Stimulated activated naive CD8-positive, alpha-beta T cell treated with anti-CD3 and anti-CD28 coated beads, Interleukin-15, amount 100 ng/mL, for 72 hours (primary cell): ENCODE measurements around the gene SYCP2.
"Not testable (repeated sequence)": the region's sequence is repeated elsewhere in the genome, so short reads cannot be mapped to it uniquely, and the experiment has no call there.

Experiments
- ATAC-seq: fragments of 150-1000 bp; cut with Tn5 transposase; 2 replicates; pipeline ENCODE4 v1.10.0; 2021; ENCODE audit warnings: mild to moderate bottlenecking, moderate library complexity
- DNase-seq, 2 donors: peaks; one replicate each; pipeline ENCODE4 v3.0.0; 2021 to 2022
- H3K27ac Mint-ChIP-seq, 2 donors: one replicate each; pipeline ENCODE4 v1.8.0; 2022; ENCODE audit warnings: mild to moderate bottlenecking in 2 of 2, mixed read lengths in 2 of 2, moderate library complexity in 2 of 2
- H3K27me3 Mint-ChIP-seq: one replicate; pipeline ENCODE4 v1.8.0; 2022; ENCODE audit warnings: mixed read lengths
- H3K4me1 Mint-ChIP-seq: one replicate; pipeline ENCODE4 v1.8.0; 2022; ENCODE audit warnings: mild to moderate bottlenecking, mixed read lengths
- H3K4me3 Mint-ChIP-seq, 2 donors: one replicate each; pipeline ENCODE4 v1.8.0; 2022; ENCODE audit warnings: mild to moderate bottlenecking in 2 of 2, mixed read lengths in 2 of 2, moderate library complexity in 1 of 2
- H3K9me3 Mint-ChIP-seq, 2 donors: one replicate each; pipeline ENCODE4 v1.8.0; 2022; ENCODE audit warnings: mixed read lengths in 2 of 2

SYCP2 gene

DNA sequence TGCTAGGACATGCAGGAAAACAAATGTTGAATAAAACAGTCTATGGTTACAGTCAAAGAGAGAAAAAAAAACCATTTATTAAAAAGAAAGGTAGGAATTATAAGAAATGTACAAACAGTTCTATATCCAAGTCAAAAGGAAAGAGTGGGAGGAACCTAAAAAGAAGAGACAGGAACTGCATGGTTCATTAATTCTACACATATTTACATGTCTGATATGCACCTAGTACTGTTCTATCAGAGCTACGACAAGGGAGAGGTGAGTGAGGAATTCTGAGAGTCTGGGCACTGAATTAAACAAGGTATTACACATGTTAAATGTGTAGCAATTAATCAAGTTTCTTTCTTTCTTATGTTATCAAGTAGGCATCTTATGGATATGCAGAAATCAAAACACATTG is 41.9 kb downstream of the SYCP2 start:
- no peak overlapping the region for H3K4me3 Mint-ChIP-seq
- no peak for ATAC-seq
- no peaks in the 10 kb centered on the region for H3K27me3 Mint-ChIP-seq
- no peak overlapping the region for H3K27ac Mint-ChIP-seq
- no peaks in the 10 kb centered on the region for H3K9me3 Mint-ChIP-seq
- H3K4me1 Mint-ChIP-seq, result no peaks in the 10 kb centered on the region
- DNase-seq, result no peak

DNA sequence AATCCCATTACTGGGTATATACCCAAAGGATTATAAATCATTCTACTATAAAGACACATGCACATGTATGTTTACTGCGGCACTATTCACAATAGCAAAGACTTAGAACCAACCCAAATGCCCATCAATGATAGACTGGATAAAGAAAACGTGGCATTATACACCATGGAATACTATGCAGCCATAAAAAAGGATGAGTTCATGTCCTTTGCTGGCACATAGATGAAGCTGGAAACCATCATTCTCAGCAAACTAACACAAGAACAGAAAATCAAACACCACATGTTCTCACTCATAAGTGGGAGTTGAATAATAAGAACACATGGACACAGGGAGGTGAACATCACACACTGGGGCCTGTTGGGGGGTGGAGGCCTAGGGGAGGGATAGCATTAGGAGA is 43.4 kb downstream of the SYCP2 start:
- H3K4me3 Mint-ChIP-seq, DNase-seq, H3K27me3 Mint-ChIP-seq, H3K27ac Mint-ChIP-seq, H3K9me3 Mint-ChIP-seq, ATAC-seq, H3K4me1 Mint-ChIP-seq: not testable (repeated sequence)

DNA sequence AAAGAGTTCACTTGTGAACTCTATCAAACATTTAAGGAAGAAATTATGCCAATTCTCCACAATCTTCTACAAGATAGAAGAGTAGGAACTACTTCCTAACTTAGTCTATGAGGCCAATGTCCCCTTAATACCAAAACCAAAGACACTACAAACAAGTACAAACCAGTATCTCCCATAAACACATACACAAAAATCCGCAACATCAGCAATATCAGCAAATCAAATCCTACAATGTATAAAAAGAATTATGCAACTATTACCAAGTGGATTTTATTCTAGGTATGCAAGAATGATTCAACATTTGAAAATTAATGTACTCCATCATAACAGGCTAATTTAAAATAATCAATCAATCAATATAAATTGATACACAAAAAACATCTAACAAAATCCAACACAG is 45.4 kb downstream of the SYCP2 start:
- no peaks in the 10 kb centered on the region for H3K27me3 Mint-ChIP-seq
- H3K4me3 Mint-ChIP-seq, result no peak overlapping the region
- no peaks in the 10 kb centered on the region for H3K4me1 Mint-ChIP-seq
- ATAC-seq, result no peak
- H3K27ac Mint-ChIP-seq, result no peak overlapping the region
- no peaks in the 10 kb centered on the region for H3K9me3 Mint-ChIP-seq
- DNase-seq, result no peak

DNA sequence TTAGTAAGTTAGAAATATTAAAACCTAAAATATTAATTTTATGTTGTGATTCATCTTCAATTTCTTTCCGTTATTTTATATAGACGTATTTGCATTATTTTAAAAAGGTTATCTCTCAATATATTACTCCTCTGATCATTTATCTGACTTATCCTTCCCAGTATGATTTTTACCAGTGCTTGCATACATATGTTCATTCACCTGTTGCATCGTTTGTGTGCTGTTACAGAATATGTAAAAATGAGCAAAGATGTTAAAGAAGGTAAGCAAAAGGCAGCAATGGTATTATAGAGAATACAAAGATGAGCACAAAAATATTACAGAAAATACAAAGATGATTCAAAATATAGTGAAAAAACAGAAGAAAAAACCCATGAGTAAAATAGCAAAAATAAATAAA is 48.9 kb downstream of the SYCP2 start:
- H3K4me3 Mint-ChIP-seq, result no peak overlapping the region
- H3K4me1 Mint-ChIP-seq, result no peaks in the 10 kb centered on the region
- H3K9me3 Mint-ChIP-seq, result no peaks in the 10 kb centered on the region
- H3K27me3 Mint-ChIP-seq, result no peaks in the 10 kb centered on the region
- H3K27ac Mint-ChIP-seq, result no peak overlapping the region
- ATAC-seq, result no peak
- DNase-seq, result no peak

DNA sequence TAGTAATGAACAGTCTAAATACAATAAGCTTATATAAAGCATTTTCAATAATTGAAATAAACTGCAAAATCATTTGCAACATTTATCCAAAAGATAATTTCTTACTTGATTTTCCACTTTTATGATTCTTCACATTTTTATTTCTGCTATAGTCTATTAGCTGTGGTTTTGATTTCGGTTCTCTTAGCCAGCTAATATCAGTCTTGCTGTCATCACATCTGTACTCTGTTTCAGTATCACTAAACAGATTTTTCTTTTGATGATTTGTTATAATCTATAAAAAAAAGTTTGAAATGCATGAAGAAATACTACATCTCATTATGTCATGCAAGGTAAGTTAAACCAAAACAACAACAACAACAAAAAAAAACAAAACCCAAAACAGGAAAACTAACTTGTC is 53.2 kb downstream of the SYCP2 start:
- no peaks in the 10 kb centered on the region for H3K27me3 Mint-ChIP-seq
- H3K9me3 Mint-ChIP-seq, result peaks cover 0 to 5% of the 10 kb centered on the region in 2 donors
- ATAC-seq, result no peak
- no peak for DNase-seq
- H3K4me1 Mint-ChIP-seq, result no peaks in the 10 kb centered on the region
- no peak overlapping the region for H3K27ac Mint-ChIP-seq
- no peak overlapping the region for H3K4me3 Mint-ChIP-seq

DNA sequence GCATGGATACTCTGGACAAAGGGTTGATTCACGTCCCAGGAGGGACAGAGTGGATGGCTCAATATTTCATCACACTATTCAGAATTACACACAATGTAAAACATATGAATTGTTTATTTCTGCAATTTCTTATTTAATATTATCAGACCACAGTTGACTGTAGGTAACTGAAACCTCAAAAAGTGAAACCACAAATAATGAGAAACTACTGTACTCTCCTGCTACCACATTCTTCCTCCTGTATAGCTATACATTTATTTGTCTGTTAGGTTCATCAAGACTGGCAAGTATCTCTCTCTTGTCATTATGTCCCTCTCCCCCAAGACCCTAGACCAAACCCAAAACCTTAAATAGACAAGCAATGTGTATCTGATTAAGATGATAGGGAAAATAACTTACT is 60.0 kb downstream of the SYCP2 start:
- Mint-ChIP-seq H3K9me3 (no peaks in the 10 kb centered on the region), H3K27me3 (no peaks in the 10 kb centered on the region), H3K4me1 (no peaks in the 10 kb centered on the region), H3K27ac (peak overlapping the region in 1 of 2 donors; percentile 20), H3K4me3 (no peak overlapping the region)
- DNase-seq, result no peak
- ATAC-seq, result no peak

DNA sequence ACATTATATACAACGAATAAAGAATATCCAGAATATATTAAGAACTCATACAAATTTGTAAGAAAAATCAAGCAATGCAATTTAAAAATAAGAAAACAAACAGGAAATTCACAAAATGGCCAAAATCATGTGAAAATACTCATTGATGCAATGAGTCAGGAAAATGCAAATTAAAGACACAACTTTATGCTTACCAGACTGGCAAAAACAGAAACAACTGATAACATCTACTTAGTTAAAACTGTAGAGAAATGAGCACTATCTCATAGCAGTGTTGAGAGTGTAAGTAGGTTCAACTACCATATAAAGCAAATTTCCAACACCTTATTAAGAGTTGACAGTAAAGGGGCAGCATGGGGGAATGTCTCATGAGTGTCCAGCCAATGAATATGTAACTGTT is 62.3 kb downstream of the SYCP2 start:
- Mint-ChIP-seq H3K4me1 (no peaks in the 10 kb centered on the region), H3K27ac (no peak overlapping the region), H3K27me3 (no peaks in the 10 kb centered on the region), H3K9me3 (no peaks in the 10 kb centered on the region), H3K4me3 (no peak overlapping the region)
- ATAC-seq (no peak), DNase-seq (no peak)

DNA sequence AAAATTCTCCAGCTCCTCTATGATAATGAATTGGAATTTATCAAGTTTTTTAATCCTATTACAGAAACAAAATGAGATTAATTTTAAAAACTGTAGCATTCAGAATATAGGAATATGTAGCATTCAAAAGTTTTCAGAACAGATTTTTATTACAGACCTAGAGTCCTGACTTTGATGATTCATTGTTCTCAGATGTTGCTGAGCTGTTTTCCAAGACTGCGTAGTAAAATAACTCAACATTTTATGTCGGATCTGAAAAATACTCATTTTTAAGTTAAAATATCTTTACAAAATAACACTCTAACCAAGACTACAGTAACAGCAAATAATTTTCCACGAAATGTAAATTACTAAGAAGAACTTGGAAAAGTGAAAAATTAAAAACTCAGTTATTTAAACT is 67.1 kb downstream of the SYCP2 start:
- no peaks in the 10 kb centered on the region for H3K9me3 Mint-ChIP-seq

DNA sequence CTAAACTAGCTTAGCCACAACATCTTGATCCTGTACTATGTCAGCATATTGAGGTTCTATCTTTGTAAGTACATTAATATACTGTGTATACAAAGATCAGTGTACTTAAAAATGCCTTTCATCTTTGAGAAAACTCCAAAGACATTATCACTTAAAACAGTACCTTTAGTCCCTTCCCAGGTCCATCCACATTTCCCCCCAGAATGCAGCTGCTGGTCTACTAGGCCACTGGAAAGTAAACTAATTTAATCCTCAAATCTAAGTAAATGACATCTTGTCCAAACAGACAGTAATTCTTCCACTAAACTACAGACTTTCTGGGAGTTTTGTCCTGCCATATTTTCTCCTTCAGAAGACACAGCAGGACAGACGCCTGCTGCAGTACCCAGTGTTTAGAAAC is 68.7 kb downstream of the SYCP2 start:
- H3K9me3 Mint-ChIP-seq, result no peaks in the 10 kb centered on the region
- no peak overlapping the region for H3K4me3 Mint-ChIP-seq
- H3K27me3 Mint-ChIP-seq, result no peaks in the 10 kb centered on the region
- no peak for DNase-seq
- ATAC-seq, result no peak
- H3K27ac Mint-ChIP-seq, result no peak overlapping the region
- H3K4me1 Mint-ChIP-seq, result no peaks in the 10 kb centered on the region

More for the DNA sequence above, 67.1 kb downstream of the SYCP2 start:
- Mint-ChIP-seq H3K27ac (no peak overlapping the region), H3K4me3 (no peak overlapping the region), H3K4me1 (no peaks in the 10 kb centered on the region), H3K27me3 (no peaks in the 10 kb centered on the region)
- DNase-seq, result no peak
- ATAC-seq, result no peak

DNA sequence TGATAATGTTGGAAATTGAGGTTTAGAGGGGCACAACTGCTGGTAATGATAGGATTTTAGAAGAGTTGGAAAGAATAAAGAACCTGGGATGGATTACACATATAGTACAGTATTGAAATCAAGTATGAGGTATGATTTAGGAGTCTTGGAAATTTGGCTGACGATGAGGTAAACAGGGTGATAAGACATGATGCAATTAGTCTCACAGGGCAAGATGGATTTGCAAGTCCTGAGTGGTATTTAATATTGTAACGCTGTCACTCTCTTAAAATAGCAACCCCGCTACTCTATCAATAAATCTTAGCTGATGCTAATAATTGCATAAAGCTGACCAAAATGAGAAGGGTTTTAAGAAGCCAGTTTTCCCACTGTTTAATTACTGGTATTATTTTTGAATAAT is 70.4 kb downstream of the SYCP2 start:
- ATAC-seq, result no peak
- no peak overlapping the region for H3K27ac Mint-ChIP-seq
- DNase-seq, result no peak
- H3K27me3 Mint-ChIP-seq, result no peaks in the 10 kb centered on the region
- H3K9me3 Mint-ChIP-seq, result no peaks in the 10 kb centered on the region
- no peak overlapping the region for H3K4me3 Mint-ChIP-seq
- no peaks in the 10 kb centered on the region for H3K4me1 Mint-ChIP-seq

DNA sequence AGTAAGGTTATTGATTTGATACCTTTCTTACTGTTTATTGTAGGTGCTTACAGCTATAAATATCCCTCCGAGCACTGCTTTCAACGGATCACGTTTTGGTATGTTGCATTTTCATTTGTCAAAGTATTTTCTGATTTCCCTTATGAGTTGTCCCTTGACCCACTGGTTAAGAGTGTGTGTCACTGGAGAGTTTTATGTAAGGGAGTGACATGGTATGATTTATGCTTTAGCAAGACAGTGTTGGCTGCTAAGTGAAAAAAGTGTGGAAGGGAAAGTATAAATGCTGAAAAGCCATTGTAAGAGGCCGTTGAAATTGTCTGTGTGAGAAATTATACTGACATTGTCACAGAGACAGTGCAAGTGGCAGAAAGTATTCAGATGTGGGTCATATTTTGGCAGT is 72.0 kb downstream of the SYCP2 start:
- H3K9me3 Mint-ChIP-seq, result no peaks in the 10 kb centered on the region
- no peak overlapping the region for H3K27ac Mint-ChIP-seq
- H3K4me1 Mint-ChIP-seq, result no peaks in the 10 kb centered on the region
- H3K27me3 Mint-ChIP-seq, result no peaks in the 10 kb centered on the region
- H3K4me3 Mint-ChIP-seq, result no peak overlapping the region
- ATAC-seq, result no peak
- no peak for DNase-seq

DNA sequence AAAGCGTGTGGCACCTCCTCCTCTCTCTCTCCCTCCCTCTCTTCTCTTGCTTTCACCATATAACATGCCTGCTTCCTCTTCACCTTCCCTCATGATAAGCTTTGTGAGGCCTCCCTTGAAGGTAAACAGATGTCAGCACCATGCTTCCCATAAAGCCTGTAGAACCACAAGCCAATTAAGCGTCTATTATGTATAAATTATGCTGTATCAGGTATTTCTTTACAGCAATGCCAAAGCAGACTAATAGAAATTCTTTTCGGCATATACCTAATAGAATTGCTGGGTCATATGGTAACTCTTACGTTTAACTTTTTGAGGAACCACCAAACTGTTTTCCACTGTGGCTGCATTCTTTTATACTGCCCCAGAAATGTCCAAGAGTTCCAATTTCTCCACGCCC is 75.0 kb downstream of the SYCP2 start:
- Mint-ChIP-seq H3K4me3 (no peak overlapping the region), H3K9me3 (no peaks in the 10 kb centered on the region), H3K27me3 (no peaks in the 10 kb centered on the region), H3K4me1 (no peaks in the 10 kb centered on the region), H3K27ac (no peak overlapping the region)
- DNase-seq, result no peak
- ATAC-seq, result no peak

DNA sequence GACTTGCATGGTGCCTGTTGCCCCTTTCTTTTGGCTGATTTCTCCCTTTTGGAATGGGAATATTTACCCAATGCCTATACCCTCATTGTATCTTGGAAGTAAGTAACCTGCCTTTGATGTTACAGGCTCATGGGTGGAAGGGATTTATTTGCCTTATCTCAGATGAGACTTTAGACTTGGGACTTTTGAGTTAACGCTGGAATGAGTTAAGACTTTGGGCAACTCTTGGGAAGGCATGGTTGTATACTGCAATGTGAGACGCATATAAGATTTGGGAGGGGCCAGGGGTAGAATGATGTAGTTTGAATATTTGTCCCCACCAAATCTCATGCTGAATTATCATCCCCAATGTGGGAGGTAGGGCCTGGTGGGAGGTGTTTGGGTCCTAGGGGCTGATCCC is 75.5 kb downstream of the SYCP2 start:
- Mint-ChIP-seq H3K4me3 (no peak overlapping the region), H3K27me3 (no peaks in the 10 kb centered on the region), H3K4me1 (no peaks in the 10 kb centered on the region), H3K27ac (peak overlapping the region in 1 of 2 donors; percentile 4), H3K9me3 (no peaks in the 10 kb centered on the region)
- ATAC-seq, result no peak
- DNase-seq, result no peak

DNA sequence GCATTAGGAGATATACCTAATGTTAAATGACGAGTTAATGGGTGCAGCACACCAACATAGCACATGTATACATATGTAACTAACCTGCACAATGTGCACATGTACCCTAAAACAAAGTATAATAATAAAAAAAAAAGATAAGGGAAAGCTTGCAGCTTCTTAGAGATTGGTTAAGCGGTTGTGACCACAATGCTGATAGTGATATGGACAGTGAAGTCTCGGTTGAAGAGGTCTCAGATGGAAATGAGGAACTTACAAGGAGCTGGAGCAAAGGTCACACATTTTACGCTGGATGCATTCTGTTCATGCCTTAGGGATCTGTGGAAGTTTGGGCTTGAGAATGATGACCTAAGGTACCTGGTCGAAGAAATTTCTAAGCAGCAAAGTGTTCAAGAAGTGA is 76.5 kb downstream of the SYCP2 start:
- not testable (repeated sequence) for H3K4me3 Mint-ChIP-seq

DNA sequence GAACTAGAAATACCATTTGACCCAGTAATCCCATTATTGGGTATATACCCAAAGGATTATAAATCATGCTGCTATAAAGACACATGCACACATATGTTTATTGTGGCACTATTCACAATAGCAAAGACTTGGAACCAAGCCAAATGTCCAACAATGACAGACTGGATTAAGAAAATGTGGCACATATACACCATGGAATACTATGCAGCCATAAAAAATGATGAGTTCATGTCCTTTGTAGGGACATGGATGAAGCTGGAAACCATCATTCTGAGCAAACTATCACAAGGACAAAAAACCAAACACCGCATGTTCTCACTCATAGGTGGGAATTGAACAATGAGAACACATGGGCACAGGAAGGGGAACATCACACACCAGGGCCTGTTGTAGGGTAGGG is 76.9 kb downstream of the SYCP2 start:
- DNase-seq, H3K4me3 Mint-ChIP-seq, H3K9me3 Mint-ChIP-seq, H3K27ac Mint-ChIP-seq, H3K27me3 Mint-ChIP-seq, ATAC-seq, H3K4me1 Mint-ChIP-seq: not testable (repeated sequence)

More for the DNA sequence above, 76.5 kb downstream of the SYCP2 start:
- H3K27me3 Mint-ChIP-seq, H3K9me3 Mint-ChIP-seq, ATAC-seq, H3K4me1 Mint-ChIP-seq, DNase-seq, H3K27ac Mint-ChIP-seq: not testable (repeated sequence)

DNA sequence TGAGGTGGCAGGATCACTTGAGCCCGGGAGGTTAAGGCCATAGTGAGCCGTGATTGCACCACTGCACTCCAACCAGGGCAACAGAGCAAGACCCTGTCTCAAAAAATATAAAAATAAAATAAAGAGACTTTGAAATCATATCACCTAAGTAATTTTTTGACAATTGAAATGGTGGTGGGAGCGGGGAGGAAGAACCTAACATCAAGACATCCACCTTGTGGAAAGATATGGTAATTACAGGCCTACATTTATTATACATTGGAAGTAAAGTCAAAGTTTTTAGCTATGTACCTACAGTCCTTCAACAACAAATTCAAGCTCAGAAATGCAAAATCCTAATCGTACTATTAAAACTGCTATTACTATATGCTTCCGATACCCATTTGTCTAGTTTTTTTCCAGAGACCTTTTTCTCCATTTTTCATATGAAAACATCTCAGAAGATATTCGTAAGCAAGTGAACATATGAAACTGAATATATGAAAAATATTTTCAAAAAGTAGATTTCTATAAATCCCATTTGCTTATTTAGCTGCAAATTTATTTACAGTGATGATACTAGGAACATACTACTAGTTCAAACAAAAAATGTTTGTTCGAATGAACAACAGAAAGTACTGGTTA is 83.3 kb downstream of the SYCP2 start:
- Mint-ChIP-seq H3K9me3 (no peaks in the 10 kb centered on the region), H3K27me3 (no peaks in the 10 kb centered on the region), H3K4me3 (no peak overlapping the region), H3K27ac (no peak overlapping the region), H3K4me1 (no peaks in the 10 kb centered on the region)
- no peak for ATAC-seq
- DNase-seq, result no peak

DNA sequence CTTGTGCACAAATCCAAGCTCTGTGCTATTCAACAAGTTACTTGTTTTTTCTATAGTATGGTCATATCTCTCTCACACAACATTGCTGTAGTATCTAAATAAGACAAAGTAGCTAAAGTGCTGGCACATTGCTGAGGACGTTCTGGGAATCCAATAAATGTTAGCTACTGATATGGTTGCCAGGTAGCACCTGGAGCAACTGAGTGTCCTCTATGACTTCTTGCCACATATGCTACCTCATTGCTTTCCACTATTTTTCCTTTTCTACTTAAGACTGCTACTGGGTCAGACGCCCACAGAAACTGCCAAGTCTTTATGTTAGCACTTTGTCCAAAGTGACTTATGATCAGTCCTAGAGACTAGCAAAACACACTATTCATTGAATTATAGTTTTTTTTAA is 85.3 kb downstream of the SYCP2 start:
- Mint-ChIP-seq H3K27ac (no peak overlapping the region), H3K27me3 (peaks cover 8% of the 10 kb centered on the region), H3K4me1 (no peaks in the 10 kb centered on the region), H3K9me3 (no peaks in the 10 kb centered on the region), H3K4me3 (no peak overlapping the region)
- DNase-seq (no peak), ATAC-seq (no peak)
